H9 (cell line): ENCODE data around the gene ARFGAP1. TPM values are rescaled to one million over a fixed set of nuclear protein-coding genes. Genes with fewer than 3 reads are reported as not detected.

Source experiments
- DNase-seq: peaks from one replicate; pipeline ENCODE4 v3.0.0-alpha.2; 2017
- H2AFZ ChIP-seq: one replicate; pipeline ENCODE4 v1.6.1; 2013; ENCODE audit warnings: mild to moderate bottlenecking, low read length, control low read depth, moderate library complexity
- H2AK5ac ChIP-seq: 2 replicates; pipeline ENCODE4 v1.6.1; 2013; ENCODE audit warnings: low read length, control low read depth, mixed read lengths; ENCODE audit not compliant: insufficient read length
- H2BK120ac ChIP-seq: one replicate; pipeline ENCODE4 v1.6.1; 2013; ENCODE audit warnings: low read depth, mild to moderate bottlenecking, low read length, control low read depth, inconsistent platforms; ENCODE audit not compliant: poor library complexity, severe bottlenecking
- H2BK12ac ChIP-seq: 2 replicates; pipeline ENCODE4 v1.6.1; 2013; ENCODE audit warnings: low read length, control low read depth, mixed read lengths, low read depth; ENCODE audit not compliant: insufficient read length
- H2BK15ac ChIP-seq: 2 replicates; pipeline ENCODE4 v1.6.1; 2013; ENCODE audit warnings: low read depth, low read length, control low read depth
- H2BK20ac ChIP-seq: one replicate; pipeline ENCODE4 v1.6.1; 2013; ENCODE audit warnings: low read depth, mild to moderate bottlenecking, low read length, control low read depth, inconsistent platforms; ENCODE audit not compliant: poor library complexity, severe bottlenecking
- H2BK5ac ChIP-seq: 2 replicates; pipeline ENCODE4 v1.6.1; 2013; ENCODE audit warnings: low read length, control low read depth, mixed read lengths; ENCODE audit not compliant: insufficient read length
- H3K14ac ChIP-seq: 2 replicates; pipeline ENCODE4 v1.6.1; 2013; ENCODE audit warnings: low read length, control low read depth; ENCODE audit not compliant: insufficient read depth
- H3K18ac ChIP-seq: 2 replicates; pipeline ENCODE4 v1.6.1; 2013; ENCODE audit warnings: low read depth, mild to moderate bottlenecking, mixed read lengths, low read length, control low read depth; ENCODE audit not compliant: insufficient read length
- H3K23ac ChIP-seq: 2 replicates; pipeline ENCODE4 v1.6.1; 2013; ENCODE audit warnings: low read length, control low read depth, mixed read lengths, low read depth; ENCODE audit not compliant: insufficient read length
- H3K23me2 ChIP-seq: 2 replicates; pipeline ENCODE4 v1.6.1; 2013; ENCODE audit warnings: low read depth, mild to moderate bottlenecking, mixed read lengths, low read length, control low read depth; ENCODE audit not compliant: insufficient read length, poor library complexity, severe bottlenecking
- H3K27ac ChIP-seq: 2 replicates; pipeline ENCODE4 v1.5.1; 2013; ENCODE audit warnings: low read length, control low read depth, mixed read lengths, low read depth; ENCODE audit not compliant: insufficient read length
- H3K27me3 ChIP-seq: 2 replicates; pipeline ENCODE4 v1.6.1; 2013; ENCODE audit warnings: low read length, control low read depth, inconsistent platforms; ENCODE audit not compliant: insufficient read depth
- H3K4ac ChIP-seq: 2 replicates; pipeline ENCODE4 v1.6.1; 2013; ENCODE audit warnings: low read depth, mild to moderate bottlenecking, control low read depth, inconsistent platforms, low read length, moderate library complexity
- H3K4me1 ChIP-seq: 2 replicates; pipeline ENCODE4 v1.6.1; 2013; ENCODE audit warnings: low read length, control low read depth, inconsistent platforms; ENCODE audit not compliant: insufficient read depth
- H3K4me2 ChIP-seq: 2 replicates; pipeline ENCODE4 v1.6.1; 2013; ENCODE audit warnings: low read length, control low read depth, mixed read lengths; ENCODE audit not compliant: insufficient read length, insufficient read depth
- H3K56ac ChIP-seq: 2 replicates; pipeline ENCODE4 v1.6.1; 2013; ENCODE audit warnings: low read depth, mild to moderate bottlenecking, mixed read lengths, low read length, control low read depth; ENCODE audit not compliant: insufficient read length
- H3K79me1 ChIP-seq: 2 replicates; pipeline ENCODE4 v1.6.1; 2013; ENCODE audit warnings: low read depth, mild to moderate bottlenecking, moderate library complexity, low read length, control low read depth, inconsistent platforms; ENCODE audit not compliant: insufficient read depth, poor library complexity, severe bottlenecking
- H3K79me2 ChIP-seq: 2 replicates; pipeline ENCODE4 v1.6.1; 2013; ENCODE audit warnings: low read length, control low read depth, inconsistent platforms; ENCODE audit not compliant: insufficient read depth
- H3K9ac ChIP-seq: 2 replicates; pipeline ENCODE4 v1.6.1; 2013; ENCODE audit warnings: low read length, control low read depth, mixed read lengths; ENCODE audit not compliant: insufficient read length; ENCODE audit errors: extremely low read depth
- H3K9me3 ChIP-seq: one replicate; pipeline ENCODE4 v1.6.1; 2013; ENCODE audit warnings: low read depth, low read length, inconsistent platforms; ENCODE audit not compliant: control insufficient read depth
- H3T11ph ChIP-seq: one replicate; pipeline ENCODE4 v1.6.1; 2013; ENCODE audit warnings: mild to moderate bottlenecking, low read length, control low read depth, inconsistent platforms
- H4K20me1 ChIP-seq: one replicate; pipeline ENCODE4 v1.6.1; 2013; ENCODE audit not compliant: control insufficient read depth, insufficient read length, insufficient read depth
- H4K5ac ChIP-seq: 2 replicates; pipeline ENCODE4 v1.6.1; 2013; ENCODE audit warnings: low read depth, mild to moderate bottlenecking, mixed read lengths, low read length, control low read depth; ENCODE audit not compliant: insufficient read length
- H4K8ac ChIP-seq: replicated peaks from 2 replicates; pipeline ENCODE4 v1.6.1; 2013; ENCODE audit warnings: low read length, control low read depth, mixed read lengths, low read depth; ENCODE audit not compliant: insufficient read length
- H4K91ac ChIP-seq: 2 replicates; pipeline ENCODE4 v1.6.1; 2013; ENCODE audit warnings: low read depth, mild to moderate bottlenecking, moderate library complexity, mixed read lengths, low read length, control low read depth; ENCODE audit not compliant: insufficient read length
- H3K27ac Mint-ChIP-seq, 3 experiments: 2 replicates in 2 of 3; 3 replicates in 1 of 3; pipeline ENCODE4 v1.8.0; 2020 to 2021; ENCODE audit warnings: mixed read lengths in 3 of 3, mild to moderate bottlenecking in 1 of 3, moderate library complexity in 1 of 3
- H3K27me3 Mint-ChIP-seq: 2 replicates; pipeline ENCODE4 v1.8.0; 2021; ENCODE audit warnings: low read depth, mild to moderate bottlenecking, moderate library complexity, mixed read lengths
- H3K36me3 Mint-ChIP-seq, 3 experiments: 2 replicates in 2 of 3; 3 replicates in 1 of 3; pipeline ENCODE4 v1.8.0; 2020 to 2021; ENCODE audit warnings: low read depth in 3 of 3, mixed read lengths in 3 of 3; ENCODE audit not compliant: insufficient read depth in 1 of 3
- H3K4me1 Mint-ChIP-seq, 2 experiments: 2 replicates each; pipeline ENCODE4 v1.8.0; 2020; ENCODE audit warnings: mixed read lengths in 2 of 2
- H3K4me3 Mint-ChIP-seq, 2 experiments: 2 replicates in 1 of 2; 3 replicates in 1 of 2; pipeline ENCODE4 v1.8.0; 2020 to 2021; ENCODE audit warnings: mild to moderate bottlenecking in 2 of 2, mixed read lengths in 2 of 2, moderate library complexity in 1 of 2
- H3K9me3 Mint-ChIP-seq, 2 experiments: 2 replicates in 1 of 2; 3 replicates in 1 of 2; pipeline ENCODE4 v1.8.0; 2020; ENCODE audit warnings: mild to moderate bottlenecking in 2 of 2, mixed read lengths in 2 of 2, moderate library complexity in 1 of 2
- CTCF ChIP-seq: fragments of 200-600 bp; sonication (generic); conservative IDR thresholded peaks from 3 replicates; pipeline ENCODE4 v1.8.0; 2021; ENCODE audit warnings: antibody characterized with exemption, mild to moderate bottlenecking
- WGBS: extraction: QIAGEN DNeasy Blood & Tissue Kit; methylation state at CpG from one replicate; pipeline ENCODE4 v1.1.7; 2013; ENCODE audit warnings: missing lambda C conversion rate, low lambda C conversion rate, mixed read lengths; ENCODE audit not compliant: insufficient read length; ENCODE audit errors: extremely low coverage; 5-methylcytosine and 5-hydroxymethylcytosine counted together
- total RNA-seq: library from RNA; stranded (reverse); gene quantifications from 2 replicates; pipeline ENCODE4 v1.2.1, GENCODE V29; 2021

Gene ARFGAP1
- total RNA-seq, 1 experiment from 2014 or later = 114 TPM

GRCh38 chr20:63321148-63321831 is 48.7 kb downstream of the ARFGAP1 start:
- Histone ChIP-seq H4K5ac (no peak overlapping the region), H3K4me2 (no peak overlapping the region), H3K79me2 (no peaks in the 10 kb centered on the region), H3K79me1 (no peaks in the 10 kb centered on the region), H2BK5ac (no peak overlapping the region), H3K23ac (no peak overlapping the region), H3K27ac (no peak overlapping the region), H3K27me3 (no peaks in the 10 kb centered on the region), H3K23me2 (no peaks in the 10 kb centered on the region), H3K4me1 (no peaks in the 10 kb centered on the region), H2BK20ac (no peak overlapping the region), H2AFZ (no peak overlapping the region), H3K56ac (no peak overlapping the region), H4K8ac (no peak overlapping the region), H4K20me1 (no peaks in the 10 kb centered on the region), H3K4ac (no peak overlapping the region), H3K9me3 (no peaks in the 10 kb centered on the region), H2BK120ac (no peak overlapping the region), H3K9ac (no peak overlapping the region), H2AK5ac (no peak overlapping the region), H3K14ac (no peak overlapping the region; the same call in 1 of the 2 replicates), H3T11ph (no peak overlapping the region), H2BK12ac (no peak overlapping the region), H2BK15ac (no peak overlapping the region), H4K91ac (no peak overlapping the region), H3K18ac (no peak overlapping the region)
- no CpG with 5 or more reads among the region's 20 CpGs for WGBS
- no peak overlapping the region for H3K27ac Mint-ChIP-seq
- peaks cover 0 to 10% of the 10 kb centered on the region in 2 experiments; a peak in 2 of 4 replicates for H3K4me1 Mint-ChIP-seq
- no peak for DNase-seq
- H3K36me3 Mint-ChIP-seq = no peaks in the 10 kb centered on the region
- H3K27me3 Mint-ChIP-seq = peaks cover 6% of the 10 kb centered on the region
- TF ChIP-seq CTCF = no peak
- no peak overlapping the region for H3K4me3 Mint-ChIP-seq
- H3K9me3 Mint-ChIP-seq = no peaks in the 10 kb centered on the region
